ELF-1 (cell line): ENCODE data around the gene LRP1B.
"Not testable (repeated sequence)": the region's sequence is repeated elsewhere in the genome, so short reads cannot be mapped to it uniquely, and the experiment has no call there.

Experiments used
- DNase-seq: peaks from one replicate; pipeline ENCODE4 v3.0.0-alpha.2; 2016; ENCODE audit warnings: low read depth, low spot score

LRP1B gene

GRCh38 chr2:141317986-141318385, 812.8 kb downstream of the LRP1B start:
- no peak for DNase-seq

GRCh38 chr2:141316606-141317005, 814.2 kb downstream of the LRP1B start:
- no peak for DNase-seq

- no peak for DNase-seq
These were observed 814.7 kb downstream of the LRP1B start for GRCh38 chr2:141316103-141316502.

- no peak for DNase-seq
These were observed 816.8 kb downstream of the LRP1B start for GRCh38 chr2:141313972-141314371.

- no peak for DNase-seq
These were observed 819.4 kb downstream of the LRP1B start for GRCh38 chr2:141311430-141311829.

- DNase-seq: no peak
These were observed 824.4 kb downstream of the LRP1B start for GRCh38 chr2:141306368-141306767.

GRCh38 chr2:141301551-141301950, 829.3 kb downstream of the LRP1B start:
- no peak for DNase-seq

- DNase-seq: no peak
These were observed 850.8 kb downstream of the LRP1B start for GRCh38 chr2:141280037-141280436.

- DNase-seq: no peak
These were observed 859.5 kb downstream of the LRP1B start for GRCh38 chr2:141271346-141271745.

- no peak for DNase-seq
These were observed 866.0 kb downstream of the LRP1B start for GRCh38 chr2:141264848-141265247.

- no peak for DNase-seq
These were observed 869.9 kb downstream of the LRP1B start for GRCh38 chr2:141260911-141261310.

GRCh38 chr2:141259683-141260082, 871.1 kb downstream of the LRP1B start:
- DNase-seq: no peak

GRCh38 chr2:141242008-141242407, 888.8 kb downstream of the LRP1B start:
- DNase-seq: no peak

GRCh38 chr2:141226560-141226959, 904.3 kb downstream of the LRP1B start:
- DNase-seq: no peak

GRCh38 chr2:141207036-141207385, 923.8 kb downstream of the LRP1B start:
- no peak for DNase-seq

GRCh38 chr2:141201016-141201565, 929.7 kb downstream of the LRP1B start:
- no peak for DNase-seq

- no peak for DNase-seq
These were observed 930.6 kb downstream of the LRP1B start for GRCh38 chr2:141200191-141200590.

- DNase-seq: no peak
These were observed 931.1 kb downstream of the LRP1B start for GRCh38 chr2:141199711-141200110.

GRCh38 chr2:141195087-141195486, 935.7 kb downstream of the LRP1B start:
- no peak for DNase-seq

- no peak for DNase-seq
These were observed 943.8 kb downstream of the LRP1B start for GRCh38 chr2:141187075-141187439.

- no peak for DNase-seq
These were observed 944.3 kb downstream of the LRP1B start for GRCh38 chr2:141186413-141187074.

- DNase-seq: no peak
These were observed 948.6 kb downstream of the LRP1B start for GRCh38 chr2:141182246-141182645.

- DNase-seq: not testable (repeated sequence)
These were observed 961.7 kb downstream of the LRP1B start for GRCh38 chr2:141169117-141169516.

- no peak for DNase-seq
These were observed 968.5 kb downstream of the LRP1B start for GRCh38 chr2:141162314-141162713.
